Renal cortex interstitium (tissue), 15 donors: Measurements from ENCODE around the gene KRTAP10-8. TPM values are rescaled to one million over a fixed set of nuclear protein-coding genes. Genes with fewer than 3 reads are reported as not detected.
A peak's percentile ranks its signal among the peaks of the same experiment; 100 is the strongest.
"Not testable (repeated sequence)": the region's sequence is repeated elsewhere in the genome, so short reads cannot be mapped to it uniquely, and the experiment has no call there.

Experiments
- DNase-seq, 11 donors: peaks; one replicate each; pipeline ENCODE4 v3.0.0-alpha.2; 2013; ENCODE audit warnings: low read depth in 9 of 11, low spot score in 4 of 11; ENCODE audit errors: extremely low read depth in 1 of 11
- long read RNA-seq, 16 experiments: transcript quantifications; one replicate each; lab custom pipeline, GENCODE V29; 2026
- polyA plus RNA-seq, 3 donors: library from polyadenylated mRNA; unstranded; fragments of 120-200 nt; gene quantifications; one replicate each; pipeline ENCODE4 v1.2.1, GENCODE V29; 2013; ENCODE audit not compliant: insufficient read length in 3 of 3

The KRTAP10-8 gene, protein sequence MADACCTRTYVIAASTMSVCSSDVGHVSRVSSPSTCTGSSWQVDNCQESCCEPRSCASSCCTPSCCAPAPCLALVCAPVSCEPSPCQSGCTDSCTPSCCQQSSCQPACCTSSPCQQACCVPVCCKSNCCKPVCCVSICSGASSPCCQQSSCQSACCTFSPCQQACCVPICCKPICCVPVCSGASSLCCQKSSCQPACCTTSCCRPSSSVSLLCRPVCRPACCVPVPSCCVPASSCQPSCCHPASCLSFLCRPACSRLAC
- polyA plus RNA-seq: not detected
- long read RNA-seq, donor 1: 0 reads
- long read RNA-seq, donor 2: 0 reads
- long read RNA-seq, donor 3: 0 reads
- long read RNA-seq, donor 4: 0 reads
- long read RNA-seq, donor 5: 0 reads
- long read RNA-seq, donor 6: 0 reads
- long read RNA-seq, donor 7: 0 reads
- long read RNA-seq, donor 8: 0 reads
- long read RNA-seq, donor 9: 0 reads
- long read RNA-seq, donor 10: 0 reads
- long read RNA-seq, donor 11: 0 reads
- long read RNA-seq, donor 12: 0 reads
- long read RNA-seq, donor 13: 0 reads
- long read RNA-seq, donor 14: 0 reads
- long read RNA-seq, donor 15: 0 reads
- long read RNA-seq, donor 16: 0 reads

DNA sequence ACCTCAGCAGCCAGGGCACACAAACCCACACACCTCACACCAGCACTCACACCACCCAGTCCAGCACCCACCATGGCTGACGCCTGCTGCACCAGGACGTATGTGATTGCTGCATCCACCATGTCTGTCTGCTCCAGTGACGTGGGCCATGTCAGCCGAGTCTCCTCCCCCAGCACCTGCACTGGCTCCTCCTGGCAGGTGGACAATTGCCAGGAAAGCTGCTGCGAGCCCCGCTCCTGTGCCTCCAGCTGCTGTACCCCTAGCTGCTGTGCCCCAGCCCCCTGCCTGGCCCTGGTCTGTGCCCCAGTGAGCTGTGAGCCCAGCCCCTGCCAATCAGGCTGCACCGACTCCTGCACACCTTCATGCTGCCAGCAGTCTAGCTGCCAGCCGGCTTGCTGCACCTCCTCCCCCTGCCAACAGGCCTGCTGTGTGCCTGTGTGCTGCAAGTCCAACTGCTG is at the start of gene KRTAP10-8:
KRTAP10-8 (plus strand) TSS at position 51 of the 458 bp plus-strand sequence; CDS start at position 73, 22 bp downstream.
- no peak for DNase-seq

DNA sequence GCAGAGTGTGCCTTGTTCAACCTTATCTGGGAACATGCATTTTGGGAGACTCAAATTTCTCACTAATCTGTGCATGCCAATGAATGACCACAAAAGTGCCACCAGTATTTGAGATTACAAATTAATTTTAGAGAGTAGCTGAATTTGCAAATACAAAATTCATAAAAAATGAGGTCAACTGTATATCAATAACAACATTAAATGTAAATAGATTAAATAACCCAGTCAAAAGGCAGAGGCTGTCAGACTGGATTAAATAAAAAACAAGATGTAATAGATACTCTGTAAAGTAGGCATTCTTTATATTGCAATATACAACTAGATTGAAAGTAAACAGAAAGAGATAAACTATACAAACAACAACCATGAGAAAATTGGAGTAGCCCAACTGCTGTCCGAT is 47.8 kb upstream of the KRTAP10-8 start:
- DNase-seq: no peak

DNA sequence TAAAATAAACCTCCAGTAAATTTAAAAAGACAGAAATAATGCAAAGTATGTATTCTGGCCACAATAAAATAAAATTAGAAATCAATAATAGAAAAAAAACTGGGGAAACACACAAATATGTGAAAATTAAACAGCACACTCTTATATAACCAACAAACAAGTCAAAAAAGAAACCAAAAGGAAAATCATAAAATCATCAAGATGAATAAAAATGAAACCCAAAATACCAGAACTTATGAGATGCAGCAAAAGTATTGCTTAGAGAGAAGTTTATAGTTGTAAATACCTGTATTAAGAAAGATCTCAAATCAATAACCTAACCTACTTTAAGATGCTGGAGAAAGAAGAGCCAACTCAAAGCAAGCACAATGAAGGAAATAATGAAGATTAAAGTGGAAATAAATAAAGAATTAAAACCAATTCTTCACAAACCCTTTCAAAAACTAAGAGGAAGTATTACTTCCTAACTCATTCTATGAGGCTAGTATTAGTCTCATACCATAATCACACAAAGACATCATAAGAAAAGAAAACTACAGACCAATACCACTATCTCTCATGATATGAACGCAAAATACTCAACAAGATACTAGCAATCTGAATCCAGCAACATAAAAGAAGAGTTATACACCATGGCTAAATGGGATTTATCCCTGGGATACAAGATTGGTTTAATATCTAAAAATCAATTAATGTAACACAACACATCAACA is 46.8 kb upstream of the KRTAP10-8 start:
- no peak for DNase-seq

DNA sequence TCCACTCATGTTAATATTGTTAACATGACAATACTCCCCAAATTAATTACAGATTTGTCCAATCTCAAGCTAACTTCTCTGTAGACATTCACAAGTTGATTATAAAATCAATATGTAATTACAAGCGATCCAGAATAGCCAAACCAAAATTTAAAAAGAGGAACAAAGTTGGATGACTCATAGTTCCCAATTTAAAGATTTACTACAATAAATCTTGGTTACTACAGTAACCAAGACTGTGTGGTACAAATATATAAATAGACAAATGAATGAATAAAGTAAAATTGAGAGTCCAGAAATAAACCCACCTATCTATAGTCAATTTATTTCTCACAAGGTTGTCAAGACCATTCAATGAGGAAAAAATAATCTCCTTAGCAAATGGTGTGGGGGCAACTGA is 45.5 kb upstream of the KRTAP10-8 start:
- no peak for DNase-seq

DNA sequence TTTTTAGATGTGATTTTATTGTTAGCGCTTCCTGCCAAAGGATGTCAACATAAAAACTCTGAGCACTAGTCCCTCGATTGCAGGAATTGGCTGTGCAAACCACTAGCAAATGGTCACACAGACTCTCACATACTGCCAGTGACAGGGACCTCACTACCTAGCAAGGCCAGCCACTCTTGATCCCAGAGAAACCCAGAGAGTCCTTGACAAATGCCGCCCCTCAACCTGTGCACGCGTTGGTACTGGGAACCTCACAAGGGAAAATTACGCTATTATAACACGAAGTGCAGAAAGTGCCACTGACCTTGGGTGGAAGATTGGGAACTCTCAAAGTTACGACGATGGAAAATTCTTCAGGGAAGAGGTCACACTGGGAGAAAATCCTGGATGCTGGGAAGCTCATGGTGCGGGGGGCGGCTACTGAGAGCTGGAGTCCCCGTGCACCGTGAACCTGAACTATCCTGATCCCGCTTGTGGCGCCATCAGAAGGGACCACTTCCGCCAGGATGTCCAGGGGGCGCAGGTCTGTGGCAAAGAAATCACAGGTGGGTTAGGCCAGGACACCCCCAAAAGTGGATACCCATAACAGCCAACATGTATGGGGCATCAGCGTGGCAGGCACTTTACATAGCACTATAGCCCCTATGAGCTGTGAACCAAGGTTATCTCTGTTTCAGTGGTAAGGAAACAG is 44.3 kb upstream of the KRTAP10-8 start:
- DNase-seq: no peak

DNA sequence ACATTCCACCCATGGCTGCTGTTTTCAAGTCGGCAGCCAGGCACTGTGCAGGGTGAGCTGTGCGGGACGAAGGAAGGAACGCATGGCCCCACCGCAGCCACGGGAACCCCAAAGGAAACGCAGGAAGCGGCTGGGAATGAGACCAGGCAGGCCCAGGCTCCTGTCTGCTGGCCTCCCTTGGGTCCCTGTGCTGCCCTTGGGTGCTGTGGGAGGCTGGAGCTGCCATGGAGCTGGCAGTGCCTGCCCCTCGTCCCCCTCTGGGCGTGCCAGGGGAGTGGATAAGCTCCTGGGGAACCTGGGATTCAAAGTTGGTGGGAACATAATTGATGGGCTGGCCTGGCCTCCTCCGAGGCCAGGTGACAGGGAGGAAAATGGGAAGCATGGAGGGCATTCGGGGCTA is 43.6 kb upstream of the KRTAP10-8 start:
- no peak for DNase-seq

DNA sequence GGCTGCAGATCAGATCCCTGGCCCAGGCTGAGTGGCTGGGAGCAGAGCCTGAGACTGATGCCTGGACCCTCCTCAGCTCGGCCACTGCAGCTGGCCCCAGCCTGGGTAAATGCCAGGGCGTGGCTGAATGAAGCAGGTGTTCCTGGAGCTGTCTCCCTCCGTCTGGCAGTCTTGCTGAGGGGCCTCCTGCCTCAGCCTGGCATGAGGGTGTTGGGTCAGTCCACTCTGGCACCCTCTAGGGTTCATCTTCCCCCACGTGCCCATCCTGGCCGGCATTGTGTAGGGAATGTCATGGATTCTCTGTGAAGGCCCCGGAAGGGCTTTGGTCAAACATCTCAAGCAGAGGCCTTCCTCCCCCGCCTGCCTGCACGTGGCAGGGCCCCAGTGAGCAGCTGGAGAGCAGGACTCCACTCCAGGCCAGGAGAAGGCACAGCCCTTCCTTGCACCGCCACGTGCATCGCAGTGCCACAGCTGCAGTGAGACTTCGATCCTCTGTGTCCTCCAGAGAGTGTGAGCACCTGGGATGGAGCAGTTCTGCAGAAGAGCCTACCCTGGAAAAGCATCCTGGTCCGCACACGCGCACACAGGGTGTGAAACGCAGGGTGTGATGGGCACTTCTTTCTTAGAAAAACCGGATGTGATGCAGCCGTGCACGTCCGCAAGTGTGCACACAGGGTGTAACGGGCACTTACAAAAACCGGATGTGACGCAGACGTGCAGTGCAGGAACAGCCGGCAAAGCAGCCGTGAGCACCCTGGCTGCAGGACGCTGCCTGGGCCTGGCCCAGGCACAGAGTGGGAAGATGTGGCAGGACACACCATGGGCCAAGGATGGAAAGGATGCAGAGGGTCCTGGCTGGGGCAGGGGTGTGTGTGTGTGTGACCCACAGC is 43.0 kb upstream of the KRTAP10-8 start:
- DNase-seq: no peak

DNA sequence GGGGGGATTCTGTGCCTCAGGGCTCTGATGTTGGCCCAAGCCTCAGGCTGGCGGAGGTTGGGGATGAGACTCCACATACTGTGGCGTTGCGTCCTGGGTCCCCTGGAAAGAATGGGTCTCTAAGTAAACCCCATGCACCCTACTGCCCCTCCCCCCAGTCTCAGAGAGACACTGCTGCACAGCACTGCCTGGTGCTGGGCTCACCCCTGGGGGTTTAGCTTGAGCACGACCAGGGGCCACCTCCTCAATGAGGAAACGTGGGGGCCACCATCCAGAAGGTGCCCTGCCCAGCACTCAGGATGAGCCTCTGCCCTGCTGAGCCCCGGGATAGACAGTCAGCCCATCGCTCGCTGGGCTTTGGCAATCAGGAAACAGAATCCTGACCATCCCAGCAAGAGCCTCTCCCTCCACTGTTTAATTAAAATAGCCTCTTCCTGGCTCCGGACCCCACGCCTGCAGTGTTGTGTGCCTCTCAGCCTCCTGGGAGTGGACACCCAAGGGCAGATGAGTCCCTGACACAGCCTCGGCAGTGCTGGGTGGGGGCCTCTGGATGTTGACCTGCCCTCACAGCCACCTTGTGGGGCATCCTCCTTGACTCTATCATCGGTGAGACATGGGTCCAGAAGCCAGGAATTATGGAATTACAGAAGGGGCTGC is 41.9 kb upstream of the KRTAP10-8 start:
- no peak for DNase-seq

DNA sequence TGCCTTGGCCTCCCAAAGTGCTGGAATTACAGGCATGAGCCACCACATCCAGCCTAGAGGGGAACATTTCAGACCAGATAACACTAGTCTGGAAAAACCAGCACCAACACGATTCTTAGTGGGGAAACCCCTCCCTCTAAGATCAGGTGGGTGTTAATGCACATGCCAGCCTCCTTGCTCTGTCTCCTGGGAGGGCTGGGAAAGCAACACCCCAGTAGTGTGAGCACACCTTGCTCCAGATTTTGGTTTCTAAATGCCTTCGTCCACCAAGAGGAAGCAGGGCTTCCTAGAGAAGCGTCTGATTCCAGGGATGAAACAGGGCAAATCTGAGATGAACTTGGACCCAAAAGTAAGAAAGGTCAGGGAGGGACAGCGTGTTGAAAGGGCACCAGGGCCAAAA is 40.6 kb upstream of the KRTAP10-8 start:
- DNase-seq: no peak

DNA sequence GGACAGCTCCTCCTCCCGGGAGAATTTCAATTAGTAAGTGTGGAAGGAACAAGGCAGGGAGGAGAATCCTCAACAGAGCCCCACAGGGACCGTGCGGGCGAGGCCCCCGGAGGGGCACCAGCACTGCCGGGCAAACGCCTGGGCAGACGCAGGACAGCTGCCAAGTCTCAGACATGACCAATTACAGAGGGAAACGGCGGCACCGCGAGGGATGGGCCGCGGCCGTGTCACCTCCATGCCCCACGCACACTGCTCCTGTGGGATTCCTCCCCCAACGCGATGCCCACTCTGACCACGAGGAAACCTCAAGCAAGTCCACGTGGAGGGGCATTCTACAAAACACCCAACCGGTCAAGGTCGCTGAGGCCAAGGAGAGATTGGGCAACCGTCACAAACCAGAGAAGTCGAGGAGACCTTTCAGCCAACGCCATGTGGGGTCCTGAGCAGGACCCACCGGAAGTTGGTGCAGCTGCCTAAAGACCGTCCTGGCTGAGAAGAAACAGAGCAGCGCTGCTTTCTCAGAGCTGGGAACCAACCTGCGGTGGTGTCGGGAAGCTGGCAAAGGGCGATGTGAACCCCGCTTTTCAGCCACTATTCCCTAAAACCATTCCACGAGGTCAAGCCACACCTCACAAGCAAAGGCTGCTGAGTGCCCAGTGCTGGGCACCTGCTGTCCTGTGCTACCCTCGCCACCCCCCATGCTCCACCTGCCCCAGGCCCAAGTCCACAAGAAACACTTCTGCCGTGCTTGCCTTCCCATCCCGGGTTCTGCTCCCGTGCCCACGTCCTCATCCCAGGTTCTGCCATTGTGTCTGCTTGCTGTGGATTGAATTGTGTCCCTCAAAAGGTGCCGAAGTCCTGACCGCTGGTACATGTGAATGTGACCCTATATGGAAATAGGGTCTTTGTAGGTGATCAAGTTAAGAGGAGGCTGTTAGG is 39.8 kb upstream of the KRTAP10-8 start:
- DNase-seq: no peak

DNA sequence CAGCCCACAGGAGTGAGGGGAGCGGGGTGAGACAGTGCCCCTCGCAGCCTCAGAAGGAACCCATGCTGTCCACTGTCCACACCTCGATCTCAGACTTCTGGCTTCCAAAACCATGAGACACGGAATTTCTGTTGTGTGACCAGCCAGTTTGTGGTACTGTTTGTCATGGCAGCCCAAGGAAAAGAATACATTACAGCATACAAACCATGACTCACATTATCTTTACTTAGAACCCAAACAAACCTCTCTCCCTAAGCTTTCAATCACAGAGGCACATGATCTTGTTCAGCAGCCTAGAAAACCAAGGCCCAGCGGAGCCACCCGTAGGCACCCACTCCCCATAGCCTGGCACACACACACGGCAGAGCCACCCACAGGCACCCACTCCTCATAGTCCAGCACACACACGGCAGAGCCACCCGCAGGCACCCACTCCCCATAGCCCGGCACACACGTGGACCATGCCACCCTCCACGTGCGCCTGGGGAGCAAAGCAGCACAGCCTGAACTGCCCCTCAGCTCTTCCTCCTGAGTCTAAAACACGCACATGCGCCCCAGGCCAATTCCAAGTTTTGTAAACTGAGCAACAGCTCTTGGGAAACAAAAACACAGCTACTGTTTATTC is 38.8 kb upstream of the KRTAP10-8 start:
- DNase-seq: no peak

DNA sequence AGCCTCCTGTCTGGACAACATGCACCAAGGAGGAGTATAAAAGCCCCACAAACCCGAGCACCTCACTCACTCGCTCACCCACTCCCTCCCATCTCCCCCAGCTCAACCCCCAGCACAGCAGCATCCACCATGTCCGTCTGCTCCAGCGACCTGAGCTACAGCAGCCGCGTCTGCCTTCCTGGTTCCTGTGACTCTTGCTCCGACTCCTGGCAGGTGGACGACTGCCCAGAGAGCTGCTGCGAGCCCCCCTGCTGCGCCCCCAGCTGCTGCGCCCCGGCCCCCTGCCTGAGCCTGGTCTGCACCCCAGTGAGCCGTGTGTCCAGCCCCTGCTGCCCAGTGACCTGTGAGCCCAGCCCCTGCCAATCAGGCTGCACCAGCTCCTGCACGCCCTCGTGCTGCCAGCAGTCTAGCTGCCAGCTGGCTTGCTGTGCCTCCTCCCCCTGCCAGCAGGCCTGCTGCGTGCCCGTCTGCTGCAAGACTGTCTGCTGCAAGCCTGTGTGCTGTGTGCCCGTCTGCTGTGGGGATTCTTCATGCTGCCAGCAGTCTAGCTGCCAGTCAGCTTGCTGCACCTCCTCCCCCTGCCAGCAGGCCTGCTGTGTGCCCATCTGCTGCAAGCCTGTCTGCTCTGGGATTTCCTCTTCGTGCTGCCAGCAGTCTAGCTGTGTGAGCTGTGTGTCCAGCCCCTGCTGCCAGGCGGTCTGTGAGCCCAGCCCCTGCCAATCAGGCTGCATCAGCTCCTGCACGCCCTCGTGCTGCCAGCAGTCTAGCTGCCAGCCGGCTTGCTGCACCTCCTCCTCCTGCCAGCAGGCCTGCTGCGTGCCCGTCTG is 38.0 kb upstream of the KRTAP10-8 start, which contains the start of gene KRTAP10-4:
KRTAP10-4 (plus strand) TSS at position 100 of the 827 bp plus-strand sequence; CDS start at position 130, 30 bp downstream.
- DNase-seq: not testable (repeated sequence)

DNA sequence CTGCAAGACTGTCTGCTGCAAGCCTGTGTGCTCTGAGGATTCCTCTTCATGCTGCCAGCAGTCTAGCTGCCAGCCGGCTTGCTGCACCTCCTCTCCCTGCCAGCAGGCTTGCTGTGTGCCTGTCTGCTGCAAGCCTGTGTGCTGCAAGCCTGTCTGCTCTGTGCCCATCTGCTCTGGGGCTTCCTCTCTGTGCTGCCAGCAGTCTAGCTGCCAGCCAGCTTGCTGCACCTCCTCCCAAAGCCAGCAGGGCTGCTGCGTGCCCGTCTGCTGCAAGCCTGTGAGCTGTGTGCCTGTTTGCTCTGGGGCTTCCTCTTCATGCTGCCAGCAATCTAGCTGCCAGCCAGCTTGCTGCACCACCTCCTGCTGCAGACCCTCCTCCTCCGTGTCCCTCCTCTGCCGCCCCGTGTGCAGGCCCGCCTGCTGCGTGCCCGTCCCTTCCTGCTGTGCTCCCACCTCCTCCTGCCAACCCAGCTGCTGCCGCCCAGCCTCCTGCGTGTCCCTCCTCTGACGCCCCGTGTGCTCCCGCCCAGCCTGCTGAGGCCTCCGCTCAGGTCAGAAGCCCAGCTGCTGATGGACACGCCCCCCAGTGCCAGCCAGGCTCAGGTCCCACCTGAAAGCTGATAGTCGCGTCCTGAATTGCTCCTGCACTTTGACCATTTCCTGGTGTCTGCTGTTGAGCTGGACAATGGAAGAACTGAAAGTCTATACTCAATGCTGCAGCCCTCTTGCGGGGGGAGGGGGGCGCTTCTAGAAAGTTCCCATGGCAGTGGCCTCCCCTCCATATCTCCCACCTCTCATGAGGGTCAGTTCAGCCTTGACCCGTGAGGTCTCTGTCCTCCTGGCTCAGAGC is 37.2 kb upstream of the KRTAP10-8 start:
- DNase-seq: peak in 1 of 11 donors; percentile 8

DNA sequence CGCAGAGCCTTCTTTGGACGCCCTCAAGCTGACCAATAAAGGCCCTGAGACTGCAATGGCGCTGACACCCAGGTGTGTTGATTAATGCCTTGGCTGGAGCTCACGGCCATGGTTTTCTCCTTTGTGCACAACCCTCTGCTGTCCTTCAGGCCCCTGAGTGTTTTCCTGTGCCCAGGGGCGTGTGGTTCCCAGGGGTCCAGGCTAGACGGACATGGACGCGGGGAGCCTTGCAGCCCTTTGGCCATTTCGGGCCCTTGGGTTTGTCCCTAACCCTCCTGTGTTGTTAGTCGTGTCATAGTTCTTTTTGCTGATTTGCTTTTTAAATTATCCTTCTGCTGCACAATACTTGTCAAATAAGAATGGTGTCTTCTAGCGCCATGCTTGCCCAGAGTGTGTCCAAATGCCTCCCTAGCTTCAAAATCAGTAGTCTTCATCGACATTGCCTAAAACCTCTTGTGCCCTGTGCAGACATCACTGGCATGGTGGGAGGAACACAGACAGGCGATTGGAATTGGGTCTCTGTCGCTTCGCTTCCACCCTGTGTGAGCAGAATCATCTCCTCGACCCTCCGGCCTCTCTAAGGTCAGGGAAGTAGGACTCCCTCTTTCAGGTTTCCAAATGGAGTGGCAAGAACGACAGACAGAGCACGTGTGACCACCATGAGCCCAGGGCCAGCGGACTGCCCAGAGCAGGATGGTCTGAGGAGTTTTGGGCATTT is 36.4 kb upstream of the KRTAP10-8 start:
- DNase-seq: no peak
